Measurements from ENCODE around the gene TMEM132A. TPM values are rescaled to one million over a fixed set of nuclear protein-coding genes. Genes with fewer than 3 reads are reported as not detected.

The TMEM132A gene
- total and polyA plus RNA-seq, 9 of the 15 experiments (the other 6 are each of a cell fraction or from before 2014, with no cell fraction given): 0.04 to 1.1 (median 0.18) TPM; not detected in 4

GRCh38 chr11:60941371-60942119 lies 17.3 kb downstream of the TMEM132A start:
- no peak overlapping the region for H2AFZ ChIP-seq (ENCODE audit: low read depth, low read length)
- DNase-seq (ENCODE audit: extremely low read depth in 1 of 4, low spot score in 3 of 4) (no peak), ATAC-seq (no peak), FAIRE-seq (no peak)
- in situ Hi-C loops (cut with MboI) (no loop called here), intact Hi-C loops (cut with micrococcal nuclease) (no loop called here)
- ChIA-PET CTCF (ENCODE audit: low intra/inter-chr PET ratio) (interaction anchor here (0.5 kb wide), 1 partner anchor 50 kb away, joined by 3 read pairs; no protein-coding TSS in a partner anchor), POLR2A (interaction anchor here (1.0 to 1.7 kb wide), 2 partner anchors 18 to 232 kb away, joined by 3 to 6 read pairs; partner anchors contain the start of gene TMEM132A)
- TF ChIP-seq ZNF23 (CRISPR knock-in tag; IDR thresholded peaks at IDR 0.05) (0 out of 2 replicates have a peak, but pooled peaks have one; percentile 60), ZBTB1 (CRISPR knock-in tag; IDR thresholded peaks at IDR 0.05; ENCODE audit: borderline replicate concordance, low read depth) (no peak), FOXM1 (IDR thresholded peaks at IDR 0.05; ENCODE audit: low read depth) (no peak), FOXM1 (CRISPR knock-in tag; IDR thresholded peaks at IDR 0.05; ENCODE audit: low read depth) (no peak), MLX (CRISPR knock-in tag; conservative IDR thresholded peaks at IDR 0.05) (no peak), DIDO1 (tag; IDR thresholded peaks at IDR 0.05; ENCODE audit: low read depth) (no peak), ZBTB17 (CRISPR knock-in tag; IDR thresholded peaks at IDR 0.05) (peak; percentile 74; the same call in 1 of the 2 replicates), USF1 (CRISPR knock-in tag; IDR thresholded peaks at IDR 0.05) (no peak), ETS1 (conservative IDR thresholded peaks at IDR 0.05; ENCODE audit: control insufficient read depth, low read depth, low read length) (no peak)
- TF ChIP-seq, protein P1, sequence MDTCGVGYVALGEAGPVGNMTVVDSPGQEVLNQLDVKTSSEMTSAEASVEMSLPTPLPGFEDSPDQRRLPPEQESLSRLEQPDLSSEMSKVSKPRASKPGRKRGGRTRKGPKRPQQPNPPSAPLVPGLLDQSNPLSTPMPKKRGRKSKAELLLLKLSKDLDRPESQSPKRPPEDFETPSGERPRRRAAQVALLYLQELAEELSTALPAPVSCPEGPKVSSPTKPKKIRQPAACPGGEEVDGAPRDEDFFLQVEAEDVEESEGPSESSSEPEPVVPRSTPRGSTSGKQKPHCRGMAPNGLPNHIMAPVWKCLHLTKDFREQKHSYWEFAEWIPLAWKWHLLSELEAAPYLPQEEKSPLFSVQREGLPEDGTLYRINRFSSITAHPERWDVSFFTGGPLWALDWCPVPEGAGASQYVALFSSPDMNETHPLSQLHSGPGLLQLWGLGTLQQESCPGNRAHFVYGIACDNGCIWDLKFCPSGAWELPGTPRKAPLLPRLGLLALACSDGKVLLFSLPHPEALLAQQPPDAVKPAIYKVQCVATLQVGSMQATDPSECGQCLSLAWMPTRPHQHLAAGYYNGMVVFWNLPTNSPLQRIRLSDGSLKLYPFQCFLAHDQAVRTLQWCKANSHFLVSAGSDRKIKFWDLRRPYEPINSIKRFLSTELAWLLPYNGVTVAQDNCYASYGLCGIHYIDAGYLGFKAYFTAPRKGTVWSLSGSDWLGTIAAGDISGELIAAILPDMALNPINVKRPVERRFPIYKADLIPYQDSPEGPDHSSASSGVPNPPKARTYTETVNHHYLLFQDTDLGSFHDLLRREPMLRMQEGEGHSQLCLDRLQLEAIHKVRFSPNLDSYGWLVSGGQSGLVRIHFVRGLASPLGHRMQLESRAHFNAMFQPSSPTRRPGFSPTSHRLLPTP (IDR thresholded peaks at IDR 0.05; ENCODE audit: borderline replicate concordance, extremely low read depth, insufficient read length): no peak
- TF ChIP-seq, protein P2, sequence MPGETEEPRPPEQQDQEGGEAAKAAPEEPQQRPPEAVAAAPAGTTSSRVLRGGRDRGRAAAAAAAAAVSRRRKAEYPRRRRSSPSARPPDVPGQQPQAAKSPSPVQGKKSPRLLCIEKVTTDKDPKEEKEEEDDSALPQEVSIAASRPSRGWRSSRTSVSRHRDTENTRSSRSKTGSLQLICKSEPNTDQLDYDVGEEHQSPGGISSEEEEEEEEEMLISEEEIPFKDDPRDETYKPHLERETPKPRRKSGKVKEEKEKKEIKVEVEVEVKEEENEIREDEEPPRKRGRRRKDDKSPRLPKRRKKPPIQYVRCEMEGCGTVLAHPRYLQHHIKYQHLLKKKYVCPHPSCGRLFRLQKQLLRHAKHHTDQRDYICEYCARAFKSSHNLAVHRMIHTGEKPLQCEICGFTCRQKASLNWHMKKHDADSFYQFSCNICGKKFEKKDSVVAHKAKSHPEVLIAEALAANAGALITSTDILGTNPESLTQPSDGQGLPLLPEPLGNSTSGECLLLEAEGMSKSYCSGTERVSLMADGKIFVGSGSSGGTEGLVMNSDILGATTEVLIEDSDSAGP (CRISPR knock-in tag; IDR thresholded peaks at IDR 0.05): no peak
- no peaks in the 10 kb centered on the region for H3K79me2 ChIP-seq (ENCODE audit: control insufficient read depth, insufficient read depth, low read length)
- H3K36me3 ChIP-seq (ENCODE audit: control insufficient read depth, insufficient read depth, low read length): no peaks in the 10 kb centered on the region
- no peak overlapping the region for H3K4me2 ChIP-seq (ENCODE audit: insufficient read depth, low read length)
- H3K4me3 ChIP-seq: no peak overlapping the region
- H3K9ac ChIP-seq (ENCODE audit: insufficient read depth in 1 of 2, low read depth in 2 of 2, low read length in 2 of 2): no peak overlapping the region
- H3K27ac ChIP-seq (ENCODE audit: extremely low read depth, low read depth, low read length): no peak overlapping the region
- BruUV-seq (replicated peaks): no TSS peak
- H3K9me1 ChIP-seq (ENCODE audit: control insufficient read depth, insufficient read depth, low read length): no peaks in the 10 kb centered on the region
- H3K27me3 ChIP-seq (ENCODE audit: control insufficient read depth in 2 of 2, insufficient read depth in 2 of 2, low read length in 2 of 2): peaks cover 47 to 80% of the 10 kb centered on the region in 2 experiments
- peaks cover 15% of the 10 kb centered on the region for H4K20me1 ChIP-seq (replicated peaks; ENCODE audit: control insufficient read depth, insufficient read depth, low read length)
- WGBS (ENCODE audit: insufficient coverage, low coverage, missing lambda C conversion rate): 2% methylated on average over 5 of the region's 6 CpGs
- peaks cover 4 to 7% of the 10 kb centered on the region in 2 experiments; a peak in 3 of 5 replicates for H3K4me1 ChIP-seq (replicated peaks in 1 of 2; ENCODE audit: control insufficient read depth in 2 of 2, insufficient read depth in 2 of 2, low read length in 2 of 2)
- no peaks in the 10 kb centered on the region for H3K9me3 ChIP-seq (replicated peaks; ENCODE audit: control insufficient read depth, insufficient read depth, low read depth, low read length)
